ENCODE results near the gene FASTK.

The FASTK gene

GRCh38 chr7:151095828-151096475 lies 15.3 kb upstream of the FASTK start:
- no peak for DNase-seq

DNA sequence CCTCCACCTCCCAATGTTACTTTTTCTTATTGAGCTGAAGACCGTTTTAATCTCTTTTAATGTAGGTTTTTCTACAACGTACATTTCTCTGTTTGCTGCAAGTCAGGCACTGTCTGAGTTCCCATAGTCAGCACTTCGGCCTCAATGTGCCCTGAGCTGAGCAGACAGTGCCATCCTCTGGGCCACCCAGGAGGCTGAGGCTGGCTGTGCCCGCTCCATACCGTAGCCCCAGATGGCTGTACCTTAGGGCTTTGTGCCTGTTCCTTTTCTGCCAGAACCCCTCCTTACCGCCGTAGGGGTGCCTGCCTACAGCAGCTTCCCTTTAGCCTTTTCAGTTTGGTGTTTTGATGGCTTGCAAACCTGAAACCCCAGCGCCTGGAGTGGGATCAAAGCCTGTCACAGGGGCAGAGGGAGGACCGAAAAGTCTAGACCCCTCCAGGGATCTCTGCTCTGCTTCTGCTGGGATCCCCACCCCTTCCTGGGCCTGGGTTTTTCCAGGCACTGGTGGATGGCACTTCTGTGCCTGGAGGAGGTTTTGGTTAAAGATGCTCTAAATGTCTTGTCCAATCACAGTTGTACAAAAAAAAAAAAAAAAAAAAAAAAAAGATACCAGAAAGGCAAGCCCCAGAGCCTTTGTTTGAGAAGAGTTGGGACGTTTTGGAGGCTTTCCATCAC lies 14.7 kb upstream of the FASTK start:
- DNase-seq = no peak

DNA sequence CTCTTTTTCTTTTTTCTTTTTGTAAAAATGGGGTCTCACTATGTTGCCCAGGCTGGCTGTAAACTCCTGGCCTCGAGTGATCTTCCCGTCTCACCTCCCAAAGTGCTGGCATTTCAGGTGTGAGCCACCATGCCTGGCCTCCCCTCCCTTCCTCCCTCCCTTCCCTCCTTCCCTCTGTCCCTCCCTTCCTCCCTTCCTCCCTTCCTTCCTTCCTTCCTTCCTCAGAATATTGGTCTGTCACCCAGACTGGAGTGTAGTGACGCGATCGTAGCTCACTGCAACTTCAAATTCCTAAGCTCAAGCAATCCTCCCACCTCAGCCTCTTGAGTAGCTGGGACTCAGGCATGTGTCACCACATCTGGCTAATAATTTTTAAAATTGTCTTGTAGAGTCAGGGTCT lies 14.1 kb upstream of the FASTK start:
- DNase-seq = no peak

- no peak for DNase-seq
Observed at GRCh38 chr7:151093748-151094147, 13.1 kb upstream of the FASTK start.

- no peak for DNase-seq
Observed at GRCh38 chr7:151091988-151092387, 11.4 kb upstream of the FASTK start.

- no peak for DNase-seq
Observed at GRCh38 chr7:151091431-151091830, 10.8 kb upstream of the FASTK start.

DNA sequence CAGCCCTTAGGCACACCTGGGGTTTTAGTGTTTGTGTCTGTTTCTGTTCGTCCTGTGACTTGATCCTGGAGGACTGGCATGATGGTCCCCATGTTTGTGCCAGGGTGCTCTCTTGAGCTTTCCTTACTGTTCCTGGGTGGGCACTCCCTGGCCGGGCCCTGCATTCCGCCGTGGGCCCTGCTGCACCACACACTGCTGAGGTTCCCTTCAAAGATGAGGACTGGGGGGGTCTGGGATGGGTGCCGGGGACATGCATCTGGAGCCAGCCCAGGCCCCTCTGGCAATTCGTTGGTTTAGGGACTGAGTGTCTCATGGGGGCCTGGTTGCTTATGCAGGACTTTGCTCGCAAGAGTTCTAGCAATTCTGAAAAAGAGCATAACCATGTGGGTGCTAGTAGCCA lies 10.4 kb upstream of the FASTK start:
- DNase-seq = no peak

GRCh38 chr7:151089893-151090730 lies 9.5 kb upstream of the FASTK start:
- no peak for DNase-seq

DNA sequence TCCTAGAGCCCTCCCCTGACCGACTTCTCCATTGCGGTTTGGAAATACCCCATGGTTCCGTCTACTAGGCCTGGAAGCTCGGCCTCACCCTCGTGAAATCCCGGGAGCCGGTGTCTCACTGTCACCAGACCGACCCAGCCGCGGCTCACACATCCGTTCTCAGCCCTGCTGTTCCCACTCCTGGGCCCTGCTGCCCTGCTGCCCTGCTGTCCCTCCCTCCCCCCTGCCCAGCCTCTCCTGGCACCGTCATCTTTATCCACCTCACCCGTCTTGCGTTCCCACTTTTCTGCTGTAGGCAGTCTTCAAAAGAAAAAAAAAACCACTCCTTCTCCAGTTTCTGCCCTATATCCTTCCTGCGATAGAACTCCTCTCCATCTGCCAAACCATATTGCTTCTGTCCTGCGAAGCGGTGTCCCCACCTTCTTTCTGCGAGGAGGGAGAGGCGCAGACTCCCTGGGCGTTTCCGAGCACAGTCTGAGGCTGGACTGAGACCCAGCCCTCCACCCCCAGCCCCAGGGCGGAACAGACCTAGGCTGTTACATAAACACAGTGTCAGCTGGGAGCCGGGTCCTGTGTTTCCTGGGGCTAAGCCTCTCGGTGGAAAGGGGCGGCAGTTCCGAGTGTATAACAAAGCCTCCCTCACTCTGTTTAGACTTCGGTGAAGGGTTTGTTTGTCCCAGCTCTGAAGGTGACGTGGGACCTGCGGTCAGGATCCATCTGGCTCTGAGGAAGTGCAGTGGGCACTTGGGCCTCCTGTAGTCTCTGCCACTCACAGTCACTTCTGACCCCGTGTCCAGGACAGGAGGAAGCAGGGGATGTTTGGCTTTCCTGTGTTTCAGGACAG lies 8.5 kb upstream of the FASTK start:
- DNase-seq = no peak

DNA sequence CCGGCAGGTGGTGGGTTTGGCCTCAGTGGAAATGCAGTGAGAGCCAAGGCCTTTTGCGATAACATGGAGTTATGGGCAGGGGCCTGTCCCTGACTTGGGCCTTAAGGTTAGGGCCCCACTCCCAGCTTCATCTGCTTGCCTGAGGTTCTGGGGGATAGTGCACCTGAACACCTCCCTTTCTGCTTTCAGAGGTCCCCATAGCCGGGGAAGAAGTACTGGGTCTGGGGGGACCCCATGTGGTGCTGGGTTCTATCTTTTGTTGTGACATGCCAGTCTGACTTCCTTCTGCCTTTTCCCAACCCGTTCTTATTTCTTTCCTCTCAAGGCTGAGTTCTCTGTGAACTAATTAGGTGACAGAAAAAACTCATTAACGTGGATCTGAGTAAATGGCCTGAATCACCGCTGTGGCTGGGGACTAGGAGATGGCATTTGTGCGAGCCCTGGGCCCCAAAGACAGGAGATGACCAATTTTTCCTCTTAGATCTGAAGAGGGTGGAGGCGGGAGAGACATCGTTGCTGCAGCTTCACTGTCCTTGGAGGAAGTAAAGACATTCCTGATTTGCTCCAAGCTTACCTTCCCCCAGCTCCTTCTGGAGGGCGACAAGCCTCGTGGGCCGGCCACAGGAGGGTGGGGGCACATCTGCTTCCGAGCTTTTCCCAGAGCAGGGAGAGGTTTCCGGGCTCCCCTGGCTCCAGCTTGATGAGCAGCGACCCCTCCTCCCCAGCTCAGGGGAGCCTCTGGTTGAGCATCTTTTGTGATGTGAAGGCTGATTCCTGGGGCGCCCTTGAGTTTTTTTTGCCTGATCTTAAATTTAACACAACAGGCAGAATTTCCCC lies 7.6 kb upstream of the FASTK start:
- DNase-seq = no peak

DNA sequence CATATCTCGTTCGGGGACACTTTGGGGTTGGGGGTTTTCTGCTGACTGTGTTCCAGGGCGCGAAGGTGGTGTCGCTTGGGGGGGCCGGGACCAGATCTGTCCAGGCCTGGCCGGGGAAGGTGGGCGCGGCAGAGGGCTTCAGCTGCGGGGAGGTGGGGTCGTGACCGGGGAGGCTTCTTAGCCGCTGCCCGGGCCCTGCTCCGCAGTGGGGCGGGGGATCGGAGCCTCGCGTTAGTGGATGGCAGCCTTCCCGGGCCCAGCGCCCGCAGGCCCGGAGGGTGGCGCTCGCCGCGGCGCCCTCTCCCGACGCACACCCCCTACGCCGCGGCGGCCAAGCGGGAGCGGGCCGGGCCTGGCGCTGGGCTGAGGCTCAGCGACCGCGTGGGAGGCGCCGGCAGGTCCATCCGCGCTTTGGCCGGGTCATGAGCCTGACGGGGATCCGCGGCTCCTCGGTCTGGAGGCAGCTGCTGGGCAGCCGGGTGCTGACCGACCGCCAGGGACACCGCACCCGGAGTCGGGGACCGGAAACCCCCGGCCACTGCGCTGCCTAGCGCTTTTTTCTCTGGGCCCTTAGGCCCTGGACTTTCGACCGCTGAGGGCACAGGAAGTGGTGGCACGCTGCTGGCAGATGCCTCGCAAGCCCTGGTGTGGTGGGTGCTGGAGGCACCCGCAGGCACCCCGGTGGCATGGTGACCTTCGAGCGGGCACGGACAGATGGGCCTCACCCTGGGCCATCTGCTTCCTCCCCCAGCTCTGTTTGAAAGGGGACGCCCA lies 6.8 kb upstream of the FASTK start:
- DNase-seq = no peak

DNA sequence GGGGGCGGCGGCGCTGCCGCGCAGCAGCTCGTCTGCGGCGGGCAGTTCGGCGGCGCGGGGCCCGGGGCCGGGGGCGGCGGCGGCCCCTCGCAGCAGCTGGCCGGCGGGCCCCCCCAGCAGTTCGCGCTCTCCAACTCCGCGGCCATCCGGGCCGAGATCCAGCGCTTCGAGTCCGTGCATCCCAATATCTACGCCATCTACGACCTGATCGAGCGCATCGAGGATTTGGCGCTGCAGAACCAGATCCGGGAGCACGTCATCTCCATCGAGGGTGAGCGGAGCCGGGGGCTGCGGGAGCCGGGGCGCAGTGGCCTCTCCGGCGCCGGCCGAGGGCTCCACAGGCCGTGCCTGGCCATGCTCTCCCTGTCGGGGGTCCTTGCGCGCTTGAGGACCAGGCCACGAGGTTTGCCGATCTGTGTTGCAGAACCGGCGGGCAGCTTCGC lies 6.2 kb upstream of the FASTK start:
- no peak for DNase-seq

DNA sequence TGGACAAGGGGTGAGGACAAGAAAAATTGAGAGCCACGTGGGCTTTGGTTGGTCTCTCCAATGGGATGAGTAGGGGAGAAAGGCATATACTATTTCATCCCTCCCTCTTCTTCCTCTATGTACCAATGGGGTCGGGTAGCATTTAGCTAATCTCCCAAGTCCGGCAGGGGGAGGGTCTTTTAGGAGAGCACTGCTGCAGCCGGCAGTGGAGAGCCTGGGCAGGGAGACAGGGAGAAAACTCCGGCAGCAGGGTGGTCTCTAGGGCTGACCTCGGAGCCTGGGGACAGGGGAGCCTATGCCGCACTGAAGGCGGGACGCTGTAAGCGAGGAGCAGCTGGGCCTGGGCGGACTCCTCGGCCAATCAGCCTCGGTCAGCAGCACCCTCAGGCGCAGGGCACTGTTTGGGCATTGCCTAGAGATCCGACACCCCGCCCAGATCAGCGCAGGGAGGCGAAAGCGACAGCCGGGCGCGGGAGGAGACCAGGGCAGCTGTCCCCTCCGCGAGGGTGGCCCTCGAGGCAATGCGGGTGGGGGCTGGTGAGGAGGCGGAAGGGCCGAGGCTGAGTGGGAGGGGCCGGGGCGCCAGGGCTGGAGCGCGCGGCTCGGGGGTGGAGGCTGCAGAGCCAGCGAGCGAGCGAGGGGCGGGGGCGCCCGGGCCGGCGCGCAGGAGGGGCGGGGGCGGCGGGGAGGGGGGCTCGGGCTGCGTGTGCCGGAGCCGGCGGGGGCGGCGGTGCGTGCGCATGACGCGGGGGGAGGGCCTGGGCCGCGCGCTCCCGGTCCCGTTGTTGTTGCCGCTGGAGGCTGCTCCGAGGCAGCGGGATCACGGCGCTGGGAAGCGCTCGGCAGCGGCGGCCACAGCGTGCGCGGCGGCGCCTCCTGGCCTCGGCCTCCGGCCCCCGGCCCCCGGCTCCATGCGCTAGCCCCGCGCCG lies 5.3 kb upstream of the FASTK start, which contains the start of gene AGAP3:
TSS of gene AGAP3 (plus strand) at position 785 of the 930 bp plus-strand sequence. CDS start 267 bp downstream, outside the sequence.
- DNase-seq = peak; percentile 31

DNA sequence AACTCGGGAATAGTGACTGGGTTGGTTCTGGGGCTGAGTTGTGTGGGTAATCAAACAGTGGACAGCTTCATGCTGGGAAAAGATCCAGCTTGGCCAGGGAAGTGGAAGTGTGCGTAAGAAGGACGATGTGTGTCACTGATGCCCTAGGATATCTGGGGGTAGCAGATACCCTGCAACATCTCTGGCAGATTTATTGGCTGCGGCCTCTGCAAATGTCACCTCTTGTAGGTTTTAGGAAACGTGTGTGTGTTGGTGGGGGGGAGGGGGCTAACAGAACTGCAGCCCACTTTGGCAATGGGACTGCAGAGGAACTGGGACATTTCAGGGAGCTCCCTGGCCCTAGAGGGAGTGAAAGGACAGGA lies 4.7 kb upstream of the FASTK start:
- DNase-seq = no peak

GRCh38 chr7:151083824-151084160 lies 3.2 kb upstream of the FASTK start:
- DNase-seq = no peak

DNA sequence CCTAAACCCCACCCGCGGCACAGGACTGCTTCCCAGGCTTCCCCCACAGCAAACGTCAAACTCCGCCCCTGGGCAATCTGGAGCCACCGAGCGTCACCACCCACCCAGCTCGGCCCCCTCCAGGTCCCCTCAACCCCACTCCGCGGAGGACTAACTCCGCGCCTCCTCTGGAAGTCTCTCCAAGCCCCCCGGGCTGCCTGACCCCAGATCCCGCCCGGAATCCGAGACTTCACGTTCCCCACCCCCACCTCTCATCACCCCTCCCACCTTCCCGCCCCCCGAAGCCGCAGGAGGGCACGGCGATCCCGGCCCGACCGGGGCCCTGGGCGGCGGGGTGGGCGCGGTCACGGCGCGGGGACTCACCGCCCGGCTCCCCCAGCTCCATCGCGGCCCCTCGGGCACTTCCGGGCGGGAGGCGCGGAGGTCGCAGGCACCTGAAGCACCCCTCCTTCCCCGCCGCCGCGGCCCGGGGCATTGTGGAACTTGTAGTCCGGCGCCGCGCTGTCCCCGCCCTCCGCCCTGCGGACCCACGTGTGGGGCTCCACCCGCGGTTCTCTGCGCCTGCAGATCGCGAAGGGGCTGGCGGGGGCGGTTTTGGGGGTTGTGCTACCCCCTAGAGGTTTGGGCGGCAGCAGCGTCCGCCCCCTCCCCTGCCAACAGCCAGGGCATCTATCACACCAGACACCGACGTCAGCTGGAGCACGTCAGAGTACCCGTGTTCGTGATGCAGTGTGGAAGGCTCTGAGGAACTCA lies 2.6 kb upstream of the FASTK start, which contains the start of gene TMUB1:
TSS of gene TMUB1 (minus strand) at position 423 of the 753 bp plus-strand sequence. CDS start 930 bp downstream, outside the sequence.
- peak; percentile 82 for DNase-seq

DNA sequence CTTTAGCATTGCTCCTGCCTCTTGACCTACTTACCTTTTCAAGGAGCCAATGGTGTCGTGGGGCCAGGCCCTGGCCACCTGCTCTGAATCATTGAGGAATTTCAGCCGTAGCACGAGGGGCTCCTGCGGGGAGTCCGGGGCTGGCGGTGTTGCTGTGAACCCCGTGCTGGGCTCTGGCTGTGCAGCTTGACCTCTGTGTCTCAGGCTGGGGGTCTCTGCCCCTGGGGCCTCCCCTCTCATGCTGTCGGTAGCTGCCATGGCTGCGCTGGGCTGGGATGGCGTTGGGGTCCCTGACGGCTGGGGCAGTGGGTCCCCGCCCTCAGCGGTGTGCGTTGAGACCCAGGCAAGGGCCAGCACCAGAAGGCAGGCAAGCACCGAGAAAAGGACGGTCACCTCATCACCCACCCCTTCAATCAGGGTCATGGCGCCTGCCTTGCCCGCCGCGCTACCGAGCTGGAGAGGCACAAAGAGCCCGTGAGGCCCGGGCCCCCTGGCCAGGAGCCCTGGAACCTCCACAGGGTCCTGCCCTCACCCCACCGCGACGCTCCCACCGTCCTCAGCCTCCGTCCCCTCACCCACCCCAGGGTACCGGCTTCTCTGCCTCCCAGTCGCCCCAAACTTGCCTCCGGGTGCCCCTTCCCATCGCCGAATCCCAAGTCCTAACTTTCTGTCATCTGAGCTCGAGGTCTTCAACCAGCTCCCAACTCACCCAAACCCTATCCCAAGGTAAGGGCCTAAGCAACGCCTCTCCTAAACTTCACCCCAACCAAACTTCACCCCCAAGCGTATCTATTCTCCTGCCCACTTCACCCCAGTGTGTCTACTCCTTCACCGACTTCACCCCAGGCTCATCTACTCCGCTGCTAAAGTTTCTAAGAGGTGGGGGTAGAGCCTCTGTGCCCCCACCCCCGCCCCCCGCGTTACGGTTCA lies 1.8 kb upstream of the FASTK start:
- no peak for DNase-seq

All from effector CD8-positive, alpha-beta T cell (primary cell).